ENCODE data around the gene SLC38A4.

- TF ChIP-seq POLR2AphosphoS5 (IDR thresholded peaks at IDR 0.05) = no peak
- no peak for TF ChIP-seq POLR2A (IDR thresholded peaks at IDR 0.05)
- no peak for TF ChIP-seq CTCF (IDR thresholded peaks at IDR 0.05)
These were observed 35.7 kb downstream of the SLC38A4 start for GRCh38 chr12:46790066-46790465.

Data from breast epithelium (tissue), 3 donors.